Raji (cell line): Measurements from ENCODE around the gene PCDH9.

Experiments
- POLR2A ChIP-seq: IDR thresholded peaks from 2 replicates; pipeline ENCODE4 v1.6.1; 2011; ENCODE audit warnings: low read depth, low read length, control low read depth; ENCODE audit not compliant: insufficient read depth

The PCDH9 gene

GRCh38 chr13:67075239-67075638, 154.9 kb downstream of the PCDH9 start:
- no peak for TF ChIP-seq POLR2A

DNA sequence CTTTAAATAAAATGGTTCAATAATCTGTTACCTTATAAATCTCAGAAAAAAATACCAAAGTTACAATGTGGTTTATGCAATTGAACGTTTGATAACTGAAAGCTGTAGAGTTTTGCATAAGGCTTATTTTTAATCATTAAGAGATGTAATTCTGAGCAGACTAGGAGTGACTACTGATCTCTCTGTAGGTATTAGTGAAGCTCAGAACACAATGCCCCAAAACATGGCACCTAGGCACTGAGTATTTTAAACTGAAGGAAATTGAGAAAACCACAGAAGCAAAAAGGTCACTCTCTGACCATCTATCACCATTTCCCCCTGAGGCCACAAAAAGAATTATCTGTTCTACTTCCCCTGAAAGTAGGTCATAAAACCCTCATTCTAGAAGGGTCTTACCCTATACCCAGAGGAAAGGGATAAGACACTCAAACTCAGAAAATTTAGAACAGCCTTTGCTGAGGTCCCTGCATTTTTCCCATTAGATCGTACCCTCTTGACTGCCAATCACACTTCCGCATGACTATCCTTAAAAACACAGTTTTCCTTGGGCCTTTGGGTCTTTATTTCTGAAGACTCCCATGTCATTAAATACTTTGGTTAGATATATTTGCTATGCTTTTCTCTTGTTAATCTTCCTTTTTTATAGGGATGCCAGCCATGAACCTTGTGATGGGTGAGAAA, 158.1 kb downstream of the PCDH9 start:
- no peak for TF ChIP-seq POLR2A

GRCh38 chr13:67070306-67070705, 159.8 kb downstream of the PCDH9 start:
- TF ChIP-seq POLR2A, result no peak

DNA sequence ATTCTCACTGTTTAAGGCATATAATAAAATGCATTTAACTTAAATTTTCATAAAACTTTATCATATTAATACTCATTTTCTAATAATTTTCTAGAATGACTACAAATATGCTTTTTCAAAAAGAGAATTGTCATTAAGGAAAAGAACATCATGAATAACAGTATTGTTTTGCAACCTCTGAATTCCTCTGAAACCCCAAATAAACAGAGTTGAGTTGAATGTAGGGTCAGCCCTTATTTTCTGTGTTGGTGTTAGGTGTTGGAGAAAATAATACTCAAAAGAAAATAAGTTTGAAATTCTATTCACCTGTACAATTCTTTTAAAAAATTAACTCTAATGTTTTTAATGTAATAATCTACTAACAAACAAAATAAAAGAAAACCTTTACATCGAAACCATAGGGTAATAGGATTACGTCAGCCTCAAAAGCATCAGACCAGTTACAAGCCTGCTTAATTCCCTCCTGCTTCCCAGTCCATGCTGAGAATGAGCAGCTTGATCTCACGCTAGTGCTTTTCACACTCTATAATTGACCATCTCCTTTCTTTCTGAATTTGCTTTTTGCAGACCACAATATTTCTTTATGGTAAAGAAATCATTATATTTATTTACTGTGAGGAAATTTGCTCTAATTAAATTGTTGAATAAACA, 160.9 kb downstream of the PCDH9 start:
- no peak for TF ChIP-seq POLR2A

DNA sequence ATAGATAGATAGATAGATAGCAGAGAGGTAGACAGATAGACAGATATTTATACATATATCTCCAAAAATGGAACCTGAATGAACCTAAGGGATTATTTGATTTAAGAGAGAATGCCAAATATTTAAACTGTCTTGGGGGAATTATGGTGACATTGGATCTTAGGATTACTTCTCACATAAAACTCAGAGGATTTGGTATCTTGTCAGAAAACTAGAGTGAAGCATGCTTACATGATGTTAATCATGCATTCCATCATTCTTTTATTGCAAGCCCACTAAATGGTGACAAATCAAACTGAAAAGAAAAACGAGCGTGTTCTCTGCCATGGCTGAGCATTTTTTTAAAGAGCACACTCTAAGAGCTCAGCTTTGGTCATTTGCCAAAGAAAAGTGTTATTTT, 165.2 kb downstream of the PCDH9 start:
- TF ChIP-seq POLR2A, result no peak

DNA sequence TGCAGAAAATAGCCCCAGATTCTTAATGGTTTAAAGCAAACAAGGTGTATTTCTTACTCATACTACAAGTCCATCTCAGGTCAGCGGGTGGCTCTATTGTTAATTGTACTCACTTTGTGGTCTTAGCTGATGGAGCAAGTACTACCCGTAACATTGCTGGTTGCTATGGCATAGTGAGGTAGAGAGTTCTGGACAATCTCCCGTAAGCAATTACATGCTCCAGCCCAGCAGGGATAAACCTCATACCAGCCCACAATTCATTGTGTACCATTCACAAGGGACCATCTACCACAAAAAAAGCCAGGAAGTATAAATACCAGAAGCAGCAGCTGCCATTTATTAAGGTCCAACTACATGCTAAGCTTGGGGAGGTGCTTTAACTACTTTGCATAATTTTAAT, 167.1 kb downstream of the PCDH9 start:
- no peak for TF ChIP-seq POLR2A

- no peak for TF ChIP-seq POLR2A
These were observed 168.0 kb downstream of the PCDH9 start for GRCh38 chr13:67062160-67062559.

DNA sequence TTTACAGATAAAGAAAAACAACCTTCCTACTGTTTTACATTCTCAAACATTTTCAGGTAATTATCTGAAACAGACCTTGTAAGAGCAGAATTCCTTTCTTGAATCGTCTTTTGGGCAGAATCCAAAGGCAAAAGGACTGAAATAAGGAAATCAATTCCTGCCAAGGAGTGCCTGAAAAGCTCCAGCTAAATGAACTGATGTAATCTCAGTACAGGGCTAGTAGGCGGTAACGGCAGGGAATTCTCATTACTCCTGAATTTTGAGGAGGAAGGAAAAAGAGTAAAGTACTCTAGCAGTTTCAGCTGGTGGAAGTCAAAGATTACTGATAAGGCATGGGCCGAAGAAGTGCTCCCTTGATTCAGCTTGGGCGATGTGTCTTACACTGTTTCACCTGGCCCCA, 168.4 kb downstream of the PCDH9 start:
- TF ChIP-seq POLR2A, result no peak

DNA sequence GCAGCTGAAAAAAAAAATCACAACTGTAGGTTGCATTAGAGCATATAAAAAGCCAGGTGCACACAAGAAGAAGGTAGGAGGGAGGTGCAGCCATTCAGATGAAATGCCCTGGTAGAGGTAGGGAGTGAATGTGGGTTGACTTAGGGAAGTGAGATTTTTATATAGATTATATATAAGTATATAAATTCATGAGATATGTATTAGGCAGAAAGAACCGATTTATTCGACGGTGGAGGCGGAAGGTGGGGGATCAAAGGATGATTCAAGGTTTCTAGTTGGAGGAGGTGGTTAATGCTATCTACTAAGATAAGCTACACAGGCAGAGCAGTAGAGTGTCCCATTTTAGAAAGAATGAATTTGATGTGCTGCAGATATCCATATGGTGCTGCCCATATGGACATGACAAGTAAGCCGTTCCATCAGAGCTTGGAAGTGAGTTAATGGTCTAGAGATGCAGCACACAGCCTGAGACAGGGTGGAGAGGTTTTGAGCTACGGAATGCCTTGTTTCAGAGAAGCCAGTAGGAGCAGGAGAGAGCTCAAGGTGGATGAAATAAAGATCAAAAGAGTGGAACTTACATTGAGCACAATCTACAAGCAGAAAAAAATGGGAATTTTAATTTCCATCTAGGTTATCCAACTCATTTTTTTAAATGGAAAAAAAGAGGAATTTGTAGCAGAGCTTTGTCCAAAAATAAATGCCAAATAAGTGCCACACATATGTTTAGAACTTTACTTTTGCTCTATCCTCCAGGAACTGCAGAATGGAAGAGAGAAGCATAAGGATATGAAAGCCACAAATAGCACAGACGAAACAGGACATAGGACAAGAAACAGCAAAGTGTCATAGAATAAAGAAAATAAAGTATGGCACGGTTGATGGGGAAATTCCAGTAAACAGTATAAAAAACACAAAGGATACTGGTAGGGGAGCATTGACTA, 177.3 kb downstream of the PCDH9 start:
- TF ChIP-seq POLR2A, result no peak

- no peak for TF ChIP-seq POLR2A
These were observed 180.4 kb downstream of the PCDH9 start for GRCh38 chr13:67049744-67050143.

GRCh38 chr13:67048821-67049150, 181.3 kb downstream of the PCDH9 start:
- TF ChIP-seq POLR2A, result no peak

- no peak for TF ChIP-seq POLR2A
These were observed 181.9 kb downstream of the PCDH9 start for GRCh38 chr13:67048084-67048820.

DNA sequence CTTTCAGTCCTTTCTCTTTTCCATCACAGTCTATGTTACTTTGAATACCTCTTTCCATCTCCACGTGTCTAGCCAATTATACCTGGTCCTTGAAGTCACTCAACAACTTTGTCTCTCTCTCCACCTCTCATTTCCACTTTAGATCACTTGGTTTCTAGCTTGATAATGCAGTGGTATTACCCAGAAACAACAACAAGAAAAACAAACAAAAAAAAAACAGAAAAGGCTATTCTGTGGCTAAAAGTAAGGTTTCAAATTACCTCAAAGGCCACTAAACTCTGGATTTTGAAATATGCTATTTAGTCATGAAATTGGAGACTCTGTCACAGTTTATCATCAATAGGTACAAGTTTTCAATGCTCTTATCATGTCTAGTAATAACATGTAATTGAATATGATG, 184.8 kb downstream of the PCDH9 start:
- no peak for TF ChIP-seq POLR2A

DNA sequence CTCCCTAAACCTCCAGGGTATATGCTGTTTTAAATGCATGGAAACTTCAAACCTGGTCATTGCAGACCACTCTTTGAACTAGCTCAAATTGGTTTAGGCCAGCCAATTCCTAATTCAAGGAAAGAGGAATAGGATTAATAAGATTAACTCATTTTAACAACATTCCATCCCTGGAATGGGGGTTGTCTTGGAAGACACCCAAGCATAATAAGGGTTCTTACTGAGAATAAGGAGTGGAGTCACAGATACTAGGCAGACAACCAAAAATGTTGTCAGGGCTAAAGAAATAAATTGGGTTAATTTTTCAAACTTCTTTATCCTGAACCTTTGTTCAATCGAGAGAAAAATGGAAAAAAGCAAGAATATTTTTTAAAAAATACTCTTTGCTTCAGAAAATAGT, 186.2 kb downstream of the PCDH9 start:
- no peak for TF ChIP-seq POLR2A

- TF ChIP-seq POLR2A, result no peak
These were observed 187.6 kb downstream of the PCDH9 start for GRCh38 chr13:67042556-67042955.
